Neuronal stem cell (in vitro differentiated cells): ENCODE data around the gene COL12A1.

Source experiments
- DNase-seq: peaks from one replicate; pipeline ENCODE4 v3.0.0-alpha.2; 2013; ENCODE audit warnings: low spot score
- H2AFZ ChIP-seq: one replicate; pipeline ENCODE4 v1.6.1; 2013; ENCODE audit warnings: mild to moderate bottlenecking, low read length, inconsistent platforms
- H2AK5ac ChIP-seq: 2 replicates; pipeline ENCODE4 v1.6.1; 2013; ENCODE audit warnings: low read depth, mild to moderate bottlenecking, inconsistent platforms, low read length, moderate library complexity, mixed read lengths
- H2BK120ac ChIP-seq: 2 replicates; pipeline ENCODE4 v1.6.1; 2013; ENCODE audit warnings: low read depth, mild to moderate bottlenecking, inconsistent platforms, low read length, moderate library complexity, mixed read lengths
- H2BK12ac ChIP-seq: one replicate; pipeline ENCODE4 v1.6.1; 2013; ENCODE audit warnings: low read length, inconsistent platforms
- H2BK15ac ChIP-seq: 2 replicates; pipeline ENCODE4 v1.6.1; 2013; ENCODE audit warnings: mild to moderate bottlenecking, low read length, inconsistent platforms, mixed read lengths
- H2BK5ac ChIP-seq: one replicate; pipeline ENCODE4 v1.6.1; 2013; ENCODE audit warnings: inconsistent platforms, mild to moderate bottlenecking, low read length, moderate library complexity
- H3K14ac ChIP-seq: one replicate; pipeline ENCODE4 v1.6.1; 2013; ENCODE audit warnings: low read length, inconsistent platforms
- H3K18ac ChIP-seq: 2 replicates; pipeline ENCODE4 v1.6.1; 2013; ENCODE audit warnings: low read length, inconsistent platforms
- H3K23ac ChIP-seq: 2 replicates; pipeline ENCODE4 v1.6.1; 2013; ENCODE audit warnings: low read depth, mild to moderate bottlenecking, mixed read lengths, low read length, inconsistent platforms; ENCODE audit not compliant: poor library complexity
- H3K27ac ChIP-seq: replicated peaks from 3 replicates; pipeline ENCODE4 v1.5.1; 2013; ENCODE audit warnings: low read length, inconsistent platforms
- H3K27me3 ChIP-seq, 3 experiments: 2 replicates each; pipeline ENCODE4 v1.6.1; 2013; ENCODE audit warnings: low read length in 3 of 3, mild to moderate bottlenecking in 2 of 3, inconsistent platforms in 1 of 3, low read depth in 1 of 3, mixed read lengths in 1 of 3, moderate library complexity in 1 of 3; ENCODE audit not compliant: control insufficient read depth in 3 of 3, insufficient read depth in 3 of 3
- H3K36me3 ChIP-seq, 2 donors: replicated peaks in 1 of 2; 2 replicates each; pipeline ENCODE4 v1.6.1; 2013; ENCODE audit warnings: low read length in 2 of 2; ENCODE audit not compliant: control insufficient read depth in 2 of 2, insufficient read depth in 2 of 2
- H3K4ac ChIP-seq: 2 replicates; pipeline ENCODE4 v1.6.1; 2013; ENCODE audit warnings: inconsistent platforms, mild to moderate bottlenecking, low read length, moderate library complexity
- H3K4me1 ChIP-seq, 2 donors: 1 replicate in 1 of 2; 2 replicates in 1 of 2; pipeline ENCODE4 v1.6.1; 2013; ENCODE audit warnings: low read length in 2 of 2, low read depth in 1 of 2; ENCODE audit not compliant: control insufficient read depth in 2 of 2, insufficient read depth in 1 of 2
- H3K4me2 ChIP-seq: one replicate; pipeline ENCODE4 v1.6.1; 2013; ENCODE audit warnings: mild to moderate bottlenecking, low read length, inconsistent platforms; ENCODE audit not compliant: insufficient read depth, poor library complexity, severe bottlenecking
- H3K4me3 ChIP-seq, 2 donors: 2 replicates each; pipeline ENCODE4 v1.5.1; 2013; ENCODE audit warnings: low read length in 2 of 2, mild to moderate bottlenecking in 2 of 2, inconsistent platforms in 1 of 2, moderate library complexity in 1 of 2
- H3K79me1 ChIP-seq: one replicate; pipeline ENCODE4 v1.6.1; 2013; ENCODE audit warnings: low read depth, mild to moderate bottlenecking, inconsistent platforms, low read length, moderate library complexity
- H3K9ac ChIP-seq: one replicate; pipeline ENCODE4 v1.6.1; 2013; ENCODE audit warnings: mild to moderate bottlenecking, low read depth, low read length, inconsistent platforms; ENCODE audit not compliant: poor library complexity
- H3K9me3 ChIP-seq, 2 donors: replicated peaks in 1 of 2; 2 replicates each; pipeline versions ENCODE3 to v1.6.1; 2013; ENCODE audit warnings: low read length in 2 of 2, mild to moderate bottlenecking in 2 of 2, inconsistent platforms in 1 of 2, low read depth in 1 of 2, mixed read lengths in 1 of 2, moderate library complexity in 1 of 2; ENCODE audit not compliant: control insufficient read depth in 2 of 2, insufficient read depth in 1 of 2
- H4K8ac ChIP-seq: one replicate; pipeline ENCODE4 v1.6.1; 2013; ENCODE audit warnings: low read depth, mild to moderate bottlenecking, inconsistent platforms, low read length, moderate library complexity
- H4K91ac ChIP-seq: one replicate; pipeline ENCODE4 v1.6.1; 2013; ENCODE audit warnings: low read length, low read depth, mild to moderate bottlenecking, inconsistent platforms; ENCODE audit not compliant: poor library complexity
- WGBS, 2 donors: extraction: QIAGEN DNeasy Blood & Tissue Kit; methylation state at CpG; one replicate each; pipeline ENCODE4 v1.1.7; 2013; ENCODE audit warnings: missing lambda C conversion rate in 2 of 2, mixed read lengths in 1 of 2; ENCODE audit not compliant: insufficient read length in 2 of 2, insufficient replicate concordance in 1 of 2; ENCODE audit errors: extremely low coverage in 2 of 2; 5-methylcytosine and 5-hydroxymethylcytosine counted together

The COL12A1 gene

DNA sequence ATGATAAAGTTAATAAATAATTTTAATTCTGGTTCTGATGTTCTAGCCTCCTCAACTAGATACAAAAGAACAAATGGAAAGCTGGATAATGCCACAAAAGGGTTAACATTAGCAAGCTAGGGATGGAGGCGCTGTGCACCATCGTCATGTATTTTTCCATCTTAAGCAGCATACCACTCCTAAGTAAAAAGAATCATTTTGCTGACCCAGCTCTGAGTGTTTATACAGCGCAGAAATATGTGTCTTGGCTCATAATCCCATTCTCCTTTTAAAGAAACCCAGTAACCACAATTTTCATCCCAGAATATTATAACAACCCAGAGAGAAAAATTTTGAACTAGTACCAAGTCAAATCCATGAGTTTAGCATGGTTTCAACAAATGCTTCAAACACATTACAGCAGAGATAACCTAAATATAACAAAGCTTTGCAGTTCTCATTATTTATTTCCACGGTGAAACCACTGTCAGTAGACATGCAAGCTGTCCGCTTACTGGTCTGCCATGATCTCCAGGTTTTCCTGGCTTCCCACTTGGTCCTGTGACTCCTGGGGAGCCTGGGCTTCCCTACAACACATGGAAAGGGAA is 111.1 kb downstream of the COL12A1 start:
- Histone ChIP-seq H3K9me3 (no peaks in the 10 kb centered on the region), H2BK15ac (no peak overlapping the region), H2BK120ac (no peak overlapping the region), H2BK5ac (no peak overlapping the region), H3K4ac (no peak overlapping the region), H3K36me3 (no peaks in the 10 kb centered on the region), H3K23ac (no peak overlapping the region), H2BK12ac (no peak overlapping the region), H3K27ac (no peak overlapping the region), H3K4me3 (no peak overlapping the region), H2AFZ (no peak overlapping the region), H4K91ac (no peak overlapping the region), H2AK5ac (no peak overlapping the region), H3K27me3 (no peaks in the 10 kb centered on the region), H3K79me1 (no peaks in the 10 kb centered on the region), H3K4me1 (no peaks in the 10 kb centered on the region), H3K14ac (no peak overlapping the region), H3K18ac (no peak overlapping the region), H3K4me2 (no peak overlapping the region), H4K8ac (no peak overlapping the region), H3K9ac (no peak overlapping the region)
- no CpG with 5 or more reads among the region's 5 CpGs for WGBS, 2 donors
- no peak for DNase-seq

DNA sequence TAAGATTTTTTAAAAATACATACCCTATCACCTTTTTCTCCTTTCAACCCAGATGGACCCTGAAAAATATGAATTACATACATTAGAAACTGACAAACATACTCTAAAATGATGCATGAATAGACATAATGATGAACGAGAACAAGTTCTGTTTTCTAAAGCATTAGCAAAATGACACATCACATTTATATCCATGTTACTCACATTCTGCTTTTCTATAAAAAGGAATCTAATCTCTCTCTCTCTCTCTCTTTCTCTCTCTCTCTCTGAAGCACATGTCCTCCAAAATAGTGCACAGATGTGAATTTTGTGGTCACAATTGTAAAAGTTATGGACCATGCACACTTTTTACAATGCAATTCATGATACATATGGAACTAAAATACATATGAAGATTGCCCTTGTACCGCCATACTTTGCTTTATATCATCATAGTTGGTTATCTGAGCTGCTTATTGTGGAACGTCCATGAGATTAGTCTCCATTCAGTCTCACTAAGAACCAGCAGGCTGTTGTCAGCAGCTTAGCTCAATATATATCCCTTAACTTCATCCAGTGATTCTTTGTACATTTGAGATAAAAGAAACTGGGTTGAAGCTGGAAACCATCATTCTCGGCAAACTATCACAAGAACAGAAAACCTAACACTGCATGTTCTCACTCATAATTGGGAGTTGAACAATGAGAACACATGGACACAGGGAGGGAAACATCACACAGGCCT is 114.2 kb downstream of the COL12A1 start:
- DNase-seq = no peak

DNA sequence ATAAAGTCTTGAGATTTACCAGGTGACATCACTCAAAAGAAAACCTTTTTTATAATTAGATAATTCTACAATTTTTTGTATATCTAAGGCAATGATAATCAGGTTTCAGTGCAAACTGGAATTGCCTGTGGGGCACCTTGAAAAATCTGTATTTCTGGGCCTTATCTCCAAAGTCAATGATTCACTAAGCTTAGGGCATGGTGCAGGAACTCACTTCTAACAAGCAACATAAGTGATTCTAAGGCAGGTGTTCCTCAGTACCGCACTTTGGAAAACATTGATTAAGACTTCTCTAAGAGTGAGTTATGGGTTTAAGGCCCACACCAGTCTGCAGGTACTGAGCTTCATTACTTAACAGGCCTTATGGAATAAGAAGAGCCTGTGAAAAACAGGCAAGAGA is 115.3 kb downstream of the COL12A1 start:
- Histone ChIP-seq H3K4me2 (no peak overlapping the region), H2AK5ac (no peak overlapping the region), H3K23ac (no peak overlapping the region), H3K4me1 (no peaks in the 10 kb centered on the region), H3K18ac (no peak overlapping the region), H3K79me1 (no peaks in the 10 kb centered on the region), H2BK120ac (no peak overlapping the region), H3K9me3 (no peaks in the 10 kb centered on the region), H3K9ac (no peak overlapping the region), H4K91ac (no peak overlapping the region), H3K27ac (no peak overlapping the region), H4K8ac (no peak overlapping the region), H3K4me3 (no peak overlapping the region), H3K14ac (no peak overlapping the region), H2AFZ (no peak overlapping the region), H2BK12ac (no peak overlapping the region), H2BK15ac (no peak overlapping the region), H3K36me3 (no peaks in the 10 kb centered on the region), H3K27me3 (peaks cover 0 to 8% (median 1%) of the 10 kb centered on the region in 3 experiments), H2BK5ac (no peak overlapping the region), H3K4ac (no peak overlapping the region)
- WGBS, 2 donors = no CpG with 5 or more reads among the region's 1 CpG
- DNase-seq = no peak

More for the DNA sequence above, 114.2 kb downstream of the COL12A1 start:
- Histone ChIP-seq H2BK15ac (no peak overlapping the region), H4K91ac (no peak overlapping the region), H3K4ac (no peak overlapping the region), H3K23ac (no peak overlapping the region), H3K4me1 (no peaks in the 10 kb centered on the region), H3K27me3 (no peaks in the 10 kb centered on the region), H2BK120ac (no peak overlapping the region), H3K36me3 (no peaks in the 10 kb centered on the region), H3K9ac (no peak overlapping the region), H3K18ac (no peak overlapping the region), H4K8ac (no peak overlapping the region), H2BK12ac (no peak overlapping the region), H2BK5ac (no peak overlapping the region), H2AFZ (no peak overlapping the region), H3K4me2 (no peak overlapping the region), H3K4me3 (no peak overlapping the region), H3K27ac (no peak overlapping the region), H3K79me1 (no peaks in the 10 kb centered on the region), H3K9me3 (no peaks in the 10 kb centered on the region), H2AK5ac (no peak overlapping the region), H3K14ac (no peak overlapping the region)
- no CpG with 5 or more reads among the region's 4 CpGs for WGBS, 2 donors

DNA sequence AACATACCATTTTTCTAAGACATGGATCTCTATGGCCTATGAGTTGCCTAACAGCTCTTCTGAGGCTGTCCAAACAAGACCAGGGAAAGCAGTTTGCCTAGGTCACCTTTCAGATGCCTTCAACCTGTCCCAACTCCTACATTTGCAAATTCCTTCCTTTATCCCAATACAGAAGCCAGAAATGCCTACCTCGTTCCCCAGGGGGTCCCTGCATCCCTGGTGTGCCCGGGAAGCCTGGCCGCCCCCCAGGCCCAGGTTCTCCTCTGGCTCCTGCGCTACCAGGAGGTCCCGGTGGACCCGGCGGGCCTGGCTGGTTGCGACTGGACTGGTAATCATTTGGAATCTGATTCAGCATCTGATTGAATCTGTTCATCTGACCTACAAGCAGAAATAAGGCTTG is 115.9 kb downstream of the COL12A1 start:
- Histone ChIP-seq H2BK120ac (no peak overlapping the region), H3K27me3 (peaks cover 0 to 15% (median 3%) of the 10 kb centered on the region in 3 experiments), H3K4me2 (no peak overlapping the region), H3K36me3 (no peaks in the 10 kb centered on the region), H3K14ac (no peak overlapping the region), H3K27ac (no peak overlapping the region), H2BK12ac (no peak overlapping the region), H3K4ac (no peak overlapping the region), H3K9ac (no peak overlapping the region), H3K79me1 (no peaks in the 10 kb centered on the region), H3K4me3 (no peak overlapping the region), H2BK15ac (no peak overlapping the region), H3K4me1 (no peaks in the 10 kb centered on the region), H4K91ac (no peak overlapping the region), H4K8ac (no peak overlapping the region), H3K9me3 (no peaks in the 10 kb centered on the region), H2AK5ac (no peak overlapping the region), H2BK5ac (no peak overlapping the region), H3K23ac (no peak overlapping the region), H3K18ac (no peak overlapping the region), H2AFZ (no peak overlapping the region)
- no CpG with 5 or more reads among the region's 8 CpGs for WGBS, 2 donors
- no peak for DNase-seq
